GM21576 (cell line): Measurements from ENCODE around the gene RIPPLY2.
A peak's percentile ranks its signal among the peaks of the same experiment; 100 is the strongest.

Source experiments
- ATAC-seq: cut with Tn5 transposase; IDR thresholded peaks from one replicate; pipeline ENCODE4 v1.9.1; 2021; ENCODE audit warnings: mild to moderate bottlenecking, moderate library complexity; ENCODE audit not compliant: unreplicated experiment

Gene RIPPLY2

GRCh38 chr6:83859410-83860358 lies 6.5 kb downstream of the RIPPLY2 start, which contains the start of gene CYB5R4:
Gene CYB5R4 (plus strand): TSS chr6:83859689. CDS start chr6:83859783, 94 bp downstream.
- ATAC-seq: peak; percentile 98

GRCh38 chr6:83860359-83860755 lies 7.2 kb downstream of the RIPPLY2 start:
- ATAC-seq: no peak

- no peak for ATAC-seq
Observed at GRCh38 chr6:83860782-83861495, 7.8 kb downstream of the RIPPLY2 start.

- ATAC-seq: no peak
Observed at GRCh38 chr6:83862776-83863471, 9.8 kb downstream of the RIPPLY2 start.

- ATAC-seq: no peak
Observed at GRCh38 chr6:83867043-83867442, 13.9 kb downstream of the RIPPLY2 start.

GRCh38 chr6:83867527-83868161 lies 14.5 kb downstream of the RIPPLY2 start:
- ATAC-seq: no peak

- ATAC-seq: no peak
Observed at GRCh38 chr6:83868639-83869038, 15.5 kb downstream of the RIPPLY2 start.

- no peak for ATAC-seq
Observed at GRCh38 chr6:83870649-83871048, 17.5 kb downstream of the RIPPLY2 start.

GRCh38 chr6:83872386-83873118 lies 19.4 kb downstream of the RIPPLY2 start:
- no peak for ATAC-seq

GRCh38 chr6:83873869-83874268 lies 20.7 kb downstream of the RIPPLY2 start:
- ATAC-seq: no peak

GRCh38 chr6:83875843-83876242 lies 22.7 kb downstream of the RIPPLY2 start:
- no peak for ATAC-seq

- no peak for ATAC-seq
Observed at GRCh38 chr6:83878902-83879644, 25.9 kb downstream of the RIPPLY2 start.

- ATAC-seq: no peak
Observed at GRCh38 chr6:83879746-83880145, 26.6 kb downstream of the RIPPLY2 start.

- no peak for ATAC-seq
Observed at GRCh38 chr6:83883240-83883639, 30.1 kb downstream of the RIPPLY2 start.

- ATAC-seq: peak; percentile 85
Observed at GRCh38 chr6:83884523-83884922, 31.4 kb downstream of the RIPPLY2 start.

GRCh38 chr6:83885984-83886383 lies 32.8 kb downstream of the RIPPLY2 start:
- no peak for ATAC-seq

- ATAC-seq: no peak
Observed at GRCh38 chr6:83889621-83890020, 36.5 kb downstream of the RIPPLY2 start.

- no peak for ATAC-seq
Observed at GRCh38 chr6:83890520-83890919, 37.4 kb downstream of the RIPPLY2 start.

GRCh38 chr6:83891586-83891985 lies 38.4 kb downstream of the RIPPLY2 start:
- ATAC-seq: no peak
